Subcutaneous preadipocyte (primary cell): ENCODE results near the gene STEAP1B. TPM values are rescaled to one million over a fixed set of nuclear protein-coding genes. Genes with fewer than 3 reads are reported as not detected.

Experiments used
- total RNA-seq: library from RNA; depleted of rRNA; stranded (reverse); fragments of >200 nt; gene quantifications from 2 replicates; pipeline ENCODE4 v1.2.3, GENCODE V29; 2012

Gene STEAP1B
- 22.8 and 52.0 TPM in 2 replicates for total RNA-seq

DNA sequence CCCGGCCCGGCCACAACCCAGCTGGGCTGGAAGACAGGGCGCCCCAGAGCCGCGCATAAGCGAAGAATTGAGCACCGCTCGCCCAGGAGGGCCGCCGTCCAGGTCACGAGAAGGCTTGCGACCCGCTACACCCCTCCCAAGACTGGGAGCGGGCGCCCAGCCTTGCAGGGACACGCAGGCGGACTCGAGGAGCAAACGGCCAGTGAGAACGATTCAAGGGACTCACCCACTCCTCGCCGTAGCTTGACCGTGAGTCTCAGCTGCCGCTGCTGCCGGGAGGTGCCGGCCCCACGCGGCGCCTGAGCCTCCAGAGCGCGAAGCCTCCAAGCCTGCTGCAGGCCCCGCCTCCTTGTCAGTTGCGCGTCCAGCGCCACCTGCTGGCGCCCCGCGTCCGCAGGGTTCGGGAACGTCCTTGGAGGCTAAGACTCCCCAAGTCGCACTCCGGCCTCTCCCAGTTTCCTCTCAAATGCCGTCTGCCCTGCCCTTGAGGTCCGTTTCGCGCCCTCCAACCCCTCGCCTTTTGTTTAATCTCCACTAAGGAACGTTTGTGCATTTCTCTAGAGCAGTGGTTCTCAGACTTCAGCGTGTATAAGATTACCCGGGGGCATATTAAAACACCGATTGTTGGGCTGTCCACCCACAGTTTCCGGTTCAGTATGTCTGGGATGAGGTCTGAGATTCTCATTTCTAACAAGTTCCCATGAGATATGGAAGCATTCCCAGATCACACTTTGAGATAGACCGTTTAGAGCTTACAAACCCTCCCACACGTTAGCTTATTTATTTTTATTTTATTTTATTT is at the start of gene STEAP1B:
Gene STEAP1B (minus strand): TSS at position 301 of the 802 bp plus-strand sequence. CDS start 5,333 bp downstream, outside the sequence.

Other genes starting within 250 kb of the STEAP1B start
- 0.37 and 2.2 TPM in 2 replicates for gene RAPGEF5, start 143.0 kb downstream of the STEAP1B start, total RNA-seq
- 1.1 and 1.2 TPM in 2 replicates for gene IL6, start 227.0 kb upstream of the STEAP1B start, total RNA-seq